Adipose tissue (tissue), 3 donors: ENCODE measurements around the gene ETS1. TPM values are rescaled to one million over a fixed set of nuclear protein-coding genes. Genes with fewer than 3 reads are reported as not detected.

ENCODE experiments used
- H3K27ac ChIP-seq: one replicate; pipeline ENCODE4 v1.5.1; 2013; ENCODE audit warnings: low read depth, low read length
- WGBS, 3 donors: extraction: QIAGEN DNeasy Blood & Tissue Kit; methylation state at CpG; one replicate each; pipeline ENCODE4 v1.1.7; 2013; 5-methylcytosine and 5-hydroxymethylcytosine counted together
- polyA plus RNA-seq, 3 donors: library from polyadenylated mRNA; stranded (reverse); fragments of 200-250 nt; gene quantifications; one replicate each; pipeline ENCODE4 v1.2.3, GENCODE V29; 2013
- donor health status: healthy with polysubstance abuse.
- donor health status: Bipolar disorder and iron deficiency.
- donor health status: healthy.

ETS1 gene
- polyA plus RNA-seq, 3 donors, result 13.7 to 89.4 (median 51.5) TPM

GRCh38 chr11:128419012-128419767 lies 168.2 kb downstream of the ETS1 start:
- no peak overlapping the region for H3K27ac ChIP-seq
- 88 to 96% (median 94%) methylated on average over 7 of the region's 7 CpGs for WGBS, 3 donors

DNA sequence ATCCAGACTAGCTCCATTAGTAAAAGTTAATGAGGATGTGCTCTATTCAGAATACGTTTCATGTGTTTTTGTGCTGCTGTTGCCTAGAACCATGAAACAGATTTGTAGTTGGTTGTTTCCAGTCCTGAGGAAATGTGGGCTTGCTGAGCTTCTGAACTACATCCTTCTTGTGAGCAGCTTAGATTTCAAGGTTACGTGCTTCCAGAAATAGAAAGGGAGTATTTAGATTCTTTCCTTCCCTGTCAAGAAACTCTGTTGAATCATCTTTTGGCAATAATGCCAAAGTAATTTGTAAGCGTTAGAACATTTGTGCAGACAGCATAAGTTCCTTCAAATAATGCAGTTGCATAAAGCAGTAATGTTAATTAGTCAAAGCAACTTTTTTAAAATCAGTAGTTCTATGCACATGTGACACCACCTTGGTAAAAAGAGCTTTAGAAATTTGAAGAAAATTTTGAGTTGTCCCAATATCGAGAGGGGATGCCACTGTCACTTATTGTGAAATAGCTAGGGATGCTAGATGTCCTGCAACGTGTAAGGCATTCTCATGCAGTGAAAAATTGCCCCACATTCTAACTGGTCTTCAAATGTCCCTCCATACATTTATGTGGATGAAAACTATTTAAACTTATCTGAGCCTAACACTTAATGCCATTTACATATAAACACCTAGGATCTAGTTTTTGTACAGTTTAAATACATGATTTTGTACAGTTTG lies 169.6 kb downstream of the ETS1 start:
- 39 to 71% (median 39%) methylated on average over 5 of the region's 5 CpGs for WGBS, 3 donors
- H3K27ac ChIP-seq, result no peak overlapping the region

DNA sequence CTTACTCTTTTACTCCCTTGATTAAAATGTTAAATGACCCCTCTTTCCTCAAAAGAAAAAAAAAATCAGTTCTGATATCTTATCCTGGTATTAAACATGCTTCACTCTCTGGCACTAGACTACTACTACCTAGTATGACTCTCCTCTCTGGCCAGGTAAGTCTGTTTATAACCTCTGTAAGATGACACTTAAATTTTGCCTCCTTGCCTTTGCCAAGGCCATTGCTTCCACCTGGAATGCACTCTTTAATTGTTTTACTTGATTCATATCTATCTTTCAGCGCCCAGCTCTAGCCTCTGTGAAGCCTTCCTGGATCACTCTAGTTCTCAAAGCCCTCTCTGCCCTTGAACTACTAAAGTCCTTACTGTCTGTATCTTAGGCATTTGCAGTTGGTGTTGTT lies 170.4 kb downstream of the ETS1 start:
- no peak overlapping the region for H3K27ac ChIP-seq

GRCh38 chr11:128415539-128415938 lies 171.8 kb downstream of the ETS1 start:
- WGBS, 3 donors, result 75 to 78% (median 76%) methylated on average over 3 of the region's 3 CpGs
- no peak overlapping the region for H3K27ac ChIP-seq

More for the DNA sequence above, 170.4 kb downstream of the ETS1 start:
- WGBS, 3 donors, result 81 to 92% (median 86%) methylated on average over 1 of the region's 1 CpG

DNA sequence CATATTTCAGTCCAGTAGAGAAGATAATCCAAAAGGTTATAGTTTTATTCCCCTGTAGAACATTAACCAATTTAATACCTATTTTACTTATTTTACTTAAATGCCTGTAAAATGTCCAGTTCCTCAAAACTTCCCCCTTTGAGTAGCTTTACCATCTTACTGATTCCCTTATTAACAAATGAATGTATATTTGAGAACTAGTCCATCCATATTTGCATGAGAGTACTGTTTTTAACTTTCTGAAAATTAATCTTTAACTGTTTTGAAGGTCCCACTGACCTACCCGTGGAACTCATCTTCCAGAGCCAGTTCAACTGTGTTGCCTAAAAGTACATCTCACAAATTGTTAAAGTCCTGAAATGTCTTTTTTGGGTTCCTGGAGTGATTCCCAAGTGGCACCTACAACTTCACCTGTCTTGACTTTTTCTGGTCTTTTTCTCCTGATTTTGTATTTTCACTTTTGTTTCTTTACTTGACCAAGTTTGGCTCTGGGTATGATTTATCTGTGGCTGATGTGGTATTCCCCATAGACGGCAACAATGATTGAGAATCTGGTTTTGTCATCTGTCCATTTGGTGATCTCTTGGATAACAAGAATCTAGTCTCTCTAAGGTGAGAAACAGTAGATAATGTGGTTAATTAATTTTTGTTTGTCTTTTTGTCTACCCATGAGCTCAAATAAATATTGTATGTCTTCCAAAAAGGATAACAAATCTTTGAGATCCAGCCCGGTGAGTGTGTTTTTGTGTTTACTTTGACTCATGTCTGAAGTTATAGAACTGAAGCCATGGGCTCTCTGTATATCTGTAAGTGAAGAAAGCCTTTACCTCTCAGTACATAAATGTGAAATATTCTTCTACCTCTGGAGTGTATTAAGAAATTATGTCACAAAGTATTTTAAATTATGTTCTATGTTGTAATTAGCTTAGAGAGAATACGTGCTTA lies 174.2 kb downstream of the ETS1 start:
- no peak overlapping the region for H3K27ac ChIP-seq
- WGBS, 3 donors, result 73 to 93% (median 93%) methylated on average over 4 of the region's 4 CpGs

GRCh38 chr11:128411812-128412211 lies 175.5 kb downstream of the ETS1 start:
- no peak overlapping the region for H3K27ac ChIP-seq

GRCh38 chr11:128411150-128411549 lies 176.2 kb downstream of the ETS1 start:
- no peak overlapping the region for H3K27ac ChIP-seq

More at GRCh38 chr11:128411812-128412211, 175.5 kb downstream of the ETS1 start:
- WGBS, 3 donors, result 70 to 89% (median 78%) methylated on average over 5 of the region's 5 CpGs

DNA sequence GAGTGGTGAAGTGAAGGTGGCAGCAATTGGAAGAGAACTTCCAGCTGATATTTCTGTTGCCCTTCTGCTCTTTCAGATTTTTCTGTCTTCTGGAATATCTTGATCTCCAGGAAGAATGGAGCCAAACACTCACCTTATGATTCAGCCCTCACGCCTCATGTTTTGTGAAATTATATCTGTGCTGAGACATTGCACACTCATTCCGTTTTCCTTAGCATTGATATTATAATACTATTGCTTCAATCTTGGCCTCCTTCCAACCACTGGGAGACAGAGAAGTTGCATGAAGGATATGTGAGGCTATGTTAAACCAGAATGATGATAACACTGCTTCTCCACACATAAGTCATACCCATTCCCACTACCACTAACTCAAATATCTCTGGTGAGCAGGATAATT lies 177.9 kb downstream of the ETS1 start:
- 50 to 70% (median 57%) methylated on average over 2 of the region's 2 CpGs for WGBS, 3 donors
- H3K27ac ChIP-seq, result no peak overlapping the region

Other genes with a start within 250 kb of the ETS1 start
- 10 to 100 TPM in 2 of 3 donors, 1 to 10 TPM in 1; 2.5 to 16.1 (median 14.5) TPM for gene FLI1, start 106.5 kb upstream of the ETS1 start, polyA plus RNA-seq